Activated CD8-positive, alpha-beta T cell treated with anti-CD3 and anti-CD28 coated beads for 36 hours (primary cell): ENCODE data around the gene MICAL3. TPM values are rescaled to one million over a fixed set of nuclear protein-coding genes. Genes with fewer than 3 reads are reported as not detected.

Source experiments
- ATAC-seq: fragments of 200-7000 bp; cut with Tn5 transposase; one replicate; pipeline ENCODE4 v1.10.0; 2021; ENCODE audit warnings: mild to moderate bottlenecking, moderate library complexity
- CTCF ChIA-PET: fragments of 350-600 bp; sonication (Branson Sonifier 250); formaldehyde crosslinking; loops from one replicate; lab custom pipeline; 2021; ENCODE audit warnings: antibody characterized with exemption; lab: Charles Lee
- POLR2A ChIA-PET: fragments of 350-600 bp; sonication (Branson Sonifier 250); formaldehyde crosslinking; loops from one replicate; lab custom pipeline; 2021; ENCODE audit warnings: antibody characterized with exemption; lab: Charles Lee
- DNase-seq: peaks from one replicate; pipeline ENCODE4 v3.0.0-alpha.2; 2020
- H3K27ac Mint-ChIP-seq: one replicate; pipeline ENCODE4 v1.8.0; 2021; ENCODE audit warnings: mild to moderate bottlenecking, mixed read lengths
- H3K27me3 Mint-ChIP-seq: one replicate; pipeline ENCODE4 v1.8.0; 2021; ENCODE audit warnings: mixed read lengths
- H3K36me3 Mint-ChIP-seq: one replicate; pipeline ENCODE4 v1.8.0; 2021; ENCODE audit warnings: low read depth, mixed read lengths
- H3K4me1 Mint-ChIP-seq: one replicate; pipeline ENCODE4 v1.8.0; 2021; ENCODE audit warnings: low read depth, mixed read lengths
- H3K4me3 Mint-ChIP-seq: one replicate; pipeline ENCODE4 v1.8.0; 2021; ENCODE audit warnings: mild to moderate bottlenecking, moderate library complexity, mixed read lengths
- H3K9me3 Mint-ChIP-seq: one replicate; pipeline ENCODE4 v1.8.0; 2021; ENCODE audit warnings: mixed read lengths
- CTCF ChIP-seq: fragments of 200-600 bp; IDR thresholded peaks from one replicate; pipeline ENCODE4 v1.8.0; 2022; ENCODE audit warnings: antibody characterized with exemption, mild to moderate bottlenecking
- intact Hi-C: fragments of 100-400 bp; cut with micrococcal nuclease; formaldehyde crosslinking; loops from one replicate; pipeline ENCODE4 v1.10.0; 2022
- total RNA-seq, 2 experiments: library from RNA; stranded (reverse); gene quantifications; one replicate each; pipeline ENCODE4 v1.2.3, GENCODE V29; 2021

The MICAL3 gene
- total RNA-seq, 2 experiments from 2014 or later = 31.6 to 32.4 TPM

GRCh38 chr22:17931400-17931825, 92.9 kb downstream of the MICAL3 start:
- DNase-seq (no peak), ATAC-seq (no peak)
- no peaks in the 10 kb centered on the region for H3K36me3 Mint-ChIP-seq
- intact Hi-C loops = no loop called here
- ChIA-PET POLR2A (no interaction called here), CTCF (no interaction called here)
- H3K27ac Mint-ChIP-seq = no peak overlapping the region
- no peaks in the 10 kb centered on the region for H3K27me3 Mint-ChIP-seq
- TF ChIP-seq CTCF = no peak
- H3K4me3 Mint-ChIP-seq = no peak overlapping the region
- no peaks in the 10 kb centered on the region for H3K9me3 Mint-ChIP-seq
- peaks cover 13% of the 10 kb centered on the region for H3K4me1 Mint-ChIP-seq

GRCh38 chr22:17930455-17931313, 93.7 kb downstream of the MICAL3 start:
- intact Hi-C loops = no loop called here
- POLR2A ChIA-PET = no interaction called here
- H3K4me3 Mint-ChIP-seq = no peak overlapping the region
- CTCF ChIA-PET = no interaction called here
- no peak for ATAC-seq
- no peak overlapping the region for H3K27ac Mint-ChIP-seq
- no peaks in the 10 kb centered on the region for H3K9me3 Mint-ChIP-seq
- no peaks in the 10 kb centered on the region for H3K27me3 Mint-ChIP-seq
- H3K4me1 Mint-ChIP-seq = peaks cover 13% of the 10 kb centered on the region
- DNase-seq = no peak
- no peak for TF ChIP-seq CTCF
- H3K36me3 Mint-ChIP-seq = no peaks in the 10 kb centered on the region

- Mint-ChIP-seq H3K4me3 (no peak overlapping the region), H3K27me3 (no peaks in the 10 kb centered on the region), H3K4me1 (peaks cover 13% of the 10 kb centered on the region), H3K27ac (no peak overlapping the region), H3K36me3 (no peaks in the 10 kb centered on the region), H3K9me3 (no peaks in the 10 kb centered on the region)
- POLR2A ChIA-PET = no interaction called here
- intact Hi-C loops = no loop called here
- no peak for DNase-seq
- TF ChIP-seq CTCF = no peak
- CTCF ChIA-PET = no interaction called here
- no peak for ATAC-seq
Measured at GRCh38 chr22:17929909-17930308, 94.5 kb downstream of the MICAL3 start.

- TF ChIP-seq CTCF = no peak
- Mint-ChIP-seq H3K4me3 (no peak overlapping the region), H3K4me1 (peaks cover 13% of the 10 kb centered on the region), H3K36me3 (no peaks in the 10 kb centered on the region), H3K27ac (no peak overlapping the region), H3K27me3 (no peaks in the 10 kb centered on the region), H3K9me3 (no peaks in the 10 kb centered on the region)
- ChIA-PET POLR2A (no interaction called here), CTCF (no interaction called here)
- intact Hi-C loops = no loop called here
- DNase-seq = no peak
- no peak for ATAC-seq
Measured at GRCh38 chr22:17928391-17928790, 96.0 kb downstream of the MICAL3 start.

GRCh38 chr22:17927062-17927461, 97.3 kb downstream of the MICAL3 start:
- Mint-ChIP-seq H3K27me3 (no peaks in the 10 kb centered on the region), H3K9me3 (no peaks in the 10 kb centered on the region), H3K27ac (no peak overlapping the region), H3K36me3 (no peaks in the 10 kb centered on the region), H3K4me1 (peaks cover 5% of the 10 kb centered on the region), H3K4me3 (no peak overlapping the region)
- ChIA-PET POLR2A (no interaction called here), CTCF (no interaction called here)
- no peak for TF ChIP-seq CTCF
- ATAC-seq (no peak), DNase-seq (no peak)
- intact Hi-C loops = no loop called here
